Lower lobe of right lung (tissue), 2 donors: ENCODE data around the gene DUSP10. TPM values are rescaled to one million over a fixed set of nuclear protein-coding genes. Genes with fewer than 3 reads are reported as not detected.

Source experiments
- ATAC-seq, 2 donors: fragments of 200-7000 bp; cut with Tn5 transposase; one replicate each; pipeline ENCODE4 v1.9.1; 2020 to 2022; ENCODE audit warnings: mild to moderate bottlenecking in 2 of 2, moderate library complexity in 2 of 2
- DNase-seq: peaks from one replicate; pipeline ENCODE4 v3.0.0-alpha.2; 2020
- H3K27ac ChIP-seq: fragments of 200-600 bp; one replicate; pipeline ENCODE4 v1.8.0; 2022
- H3K27me3 ChIP-seq: fragments of 200-600 bp; one replicate; pipeline ENCODE4 v1.8.0; 2022; ENCODE audit warnings: low read depth
- H3K36me3 ChIP-seq: fragments of 200-600 bp; one replicate; pipeline ENCODE4 v1.8.0; 2022; ENCODE audit warnings: mild to moderate bottlenecking
- H3K4me1 ChIP-seq: fragments of 200-600 bp; one replicate; pipeline ENCODE4 v1.8.0; 2022
- H3K4me3 ChIP-seq: fragments of 200-600 bp; one replicate; pipeline ENCODE4 v1.8.0; 2022; ENCODE audit warnings: mild to moderate bottlenecking
- H3K9me3 ChIP-seq: fragments of 200-600 bp; one replicate; pipeline ENCODE4 v1.8.0; 2022
- intact Hi-C: fragments of 100-400 bp; cut with DNase I; formaldehyde crosslinking; loops from one replicate; pipeline ENCODE4 v1.11.0; 2022
- total RNA-seq: library from RNA; stranded (reverse); fragmentation: NEBNext Ultra II Directional; extraction: Animal tissue kit (Norgen Biotek cat#: 25700); gene quantifications from one replicate; pipeline ENCODE4 v1.2.1, GENCODE V29; 2021
- TF ChIP-seq, protein P1 (sequence below): fragments of 200-600 bp; IDR thresholded peaks from one replicate; pipeline ENCODE4 v1.8.0; 2022; ENCODE audit warnings: antibody characterized with exemption, mild to moderate bottlenecking
- donor health status: DM: no; HTN: yes; CAD: no; lungs with severe emphysema.

The DUSP10 gene
- total RNA-seq, 1 donor from 2014 or later = 8.7 TPM

DNA sequence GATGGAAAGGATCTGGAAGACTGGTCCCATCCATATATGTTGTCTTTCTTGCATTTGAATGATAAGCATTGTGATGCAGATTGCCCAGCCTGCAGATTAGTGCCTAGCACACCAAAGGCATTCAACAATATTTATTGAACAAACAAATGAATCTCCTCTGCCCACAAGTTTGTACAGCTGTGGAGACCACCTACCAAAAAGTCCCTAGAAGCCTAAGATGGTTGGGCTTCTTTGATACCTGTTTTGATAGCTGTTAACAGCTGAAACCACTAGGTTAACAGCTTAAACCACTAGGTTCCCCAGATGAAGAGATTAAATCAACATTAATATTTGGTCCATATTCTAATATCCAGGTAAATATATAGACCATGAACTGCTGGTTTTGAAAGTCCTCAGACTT, 9.8 kb downstream of the DUSP10 start:
- DNase-seq = no peak
- H3K4me1 ChIP-seq = peaks cover 28% of the 10 kb centered on the region
- no peak overlapping the region for H3K4me3 ChIP-seq
- peaks cover 4% of the 10 kb centered on the region for H3K36me3 ChIP-seq
- H3K27me3 ChIP-seq = no peaks in the 10 kb centered on the region
- ATAC-seq = no peak
- intact Hi-C loops = no loop called here
- TF ChIP-seq, protein P1, sequence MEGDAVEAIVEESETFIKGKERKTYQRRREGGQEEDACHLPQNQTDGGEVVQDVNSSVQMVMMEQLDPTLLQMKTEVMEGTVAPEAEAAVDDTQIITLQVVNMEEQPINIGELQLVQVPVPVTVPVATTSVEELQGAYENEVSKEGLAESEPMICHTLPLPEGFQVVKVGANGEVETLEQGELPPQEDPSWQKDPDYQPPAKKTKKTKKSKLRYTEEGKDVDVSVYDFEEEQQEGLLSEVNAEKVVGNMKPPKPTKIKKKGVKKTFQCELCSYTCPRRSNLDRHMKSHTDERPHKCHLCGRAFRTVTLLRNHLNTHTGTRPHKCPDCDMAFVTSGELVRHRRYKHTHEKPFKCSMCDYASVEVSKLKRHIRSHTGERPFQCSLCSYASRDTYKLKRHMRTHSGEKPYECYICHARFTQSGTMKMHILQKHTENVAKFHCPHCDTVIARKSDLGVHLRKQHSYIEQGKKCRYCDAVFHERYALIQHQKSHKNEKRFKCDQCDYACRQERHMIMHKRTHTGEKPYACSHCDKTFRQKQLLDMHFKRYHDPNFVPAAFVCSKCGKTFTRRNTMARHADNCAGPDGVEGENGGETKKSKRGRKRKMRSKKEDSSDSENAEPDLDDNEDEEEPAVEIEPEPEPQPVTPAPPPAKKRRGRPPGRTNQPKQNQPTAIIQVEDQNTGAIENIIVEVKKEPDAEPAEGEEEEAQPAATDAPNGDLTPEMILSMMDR = no peak
- H3K9me3 ChIP-seq = no peaks in the 10 kb centered on the region
- H3K27ac ChIP-seq = no peak overlapping the region

DNA sequence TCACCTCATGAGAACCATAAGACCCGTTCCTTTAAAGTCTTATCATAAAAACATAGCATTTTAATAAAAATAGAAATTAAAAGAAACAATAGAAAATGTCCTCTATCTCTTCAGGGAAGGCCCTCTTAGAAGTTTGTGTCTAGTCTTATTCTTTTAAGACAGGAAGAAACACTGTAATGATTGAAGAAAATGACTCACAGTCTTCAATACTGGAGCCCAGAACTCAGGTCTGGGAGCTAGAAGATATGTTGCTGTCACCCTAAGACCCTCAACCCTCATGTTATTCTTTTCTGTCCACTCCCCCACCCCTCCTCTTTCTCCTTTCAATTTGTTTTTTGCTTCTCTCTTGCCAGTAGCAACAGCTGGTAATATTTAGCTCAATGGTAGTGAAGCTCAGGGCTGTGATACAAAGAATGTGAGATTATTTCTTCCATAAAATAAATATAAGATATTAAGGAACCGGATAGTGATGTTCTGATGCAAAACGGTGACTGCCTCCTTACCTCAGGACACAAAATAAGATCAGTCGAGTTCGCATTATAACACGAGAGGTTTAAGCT, 12.0 kb downstream of the DUSP10 start:
- TF ChIP-seq, protein P1 = no peak
- H3K4me1 ChIP-seq = peaks cover 32% of the 10 kb centered on the region
- no peaks in the 10 kb centered on the region for H3K36me3 ChIP-seq
- no peak overlapping the region for H3K4me3 ChIP-seq
- intact Hi-C loops = no loop called here
- ATAC-seq (no peak), DNase-seq (no peak)
- H3K27me3 ChIP-seq = no peaks in the 10 kb centered on the region
- no peaks in the 10 kb centered on the region for H3K9me3 ChIP-seq
- H3K27ac ChIP-seq = no peak overlapping the region

DNA sequence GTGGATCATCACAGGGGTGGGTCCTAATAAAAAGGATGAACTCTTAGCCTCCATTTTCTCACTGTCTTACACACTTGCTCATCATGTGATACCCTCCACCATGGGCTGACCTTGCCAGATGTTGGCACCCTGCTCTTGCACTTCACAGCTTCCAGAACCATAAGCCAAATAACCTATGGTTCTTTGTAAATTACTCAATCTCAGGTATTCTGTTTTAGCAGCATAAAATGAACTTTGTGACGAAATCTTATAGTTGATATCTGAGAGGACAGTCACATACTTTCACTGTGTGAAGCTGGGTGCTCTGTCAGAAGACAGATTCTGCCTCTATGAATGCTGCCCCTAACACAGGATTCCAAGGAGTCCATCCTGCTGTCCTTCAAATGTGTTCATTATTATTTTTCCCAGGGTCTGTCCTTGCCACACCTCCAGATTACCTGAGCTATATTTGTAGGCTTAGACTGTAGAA, 13.8 kb downstream of the DUSP10 start:
- H3K4me1 ChIP-seq = peaks cover 24% of the 10 kb centered on the region
- H3K27me3 ChIP-seq = no peaks in the 10 kb centered on the region
- H3K4me3 ChIP-seq = no peak overlapping the region
- ATAC-seq (no peak), DNase-seq (no peak)
- TF ChIP-seq, protein P1 = no peak
- H3K9me3 ChIP-seq = no peaks in the 10 kb centered on the region
- intact Hi-C loops = no loop called here
- H3K36me3 ChIP-seq = no peaks in the 10 kb centered on the region
- H3K27ac ChIP-seq = no peak overlapping the region

DNA sequence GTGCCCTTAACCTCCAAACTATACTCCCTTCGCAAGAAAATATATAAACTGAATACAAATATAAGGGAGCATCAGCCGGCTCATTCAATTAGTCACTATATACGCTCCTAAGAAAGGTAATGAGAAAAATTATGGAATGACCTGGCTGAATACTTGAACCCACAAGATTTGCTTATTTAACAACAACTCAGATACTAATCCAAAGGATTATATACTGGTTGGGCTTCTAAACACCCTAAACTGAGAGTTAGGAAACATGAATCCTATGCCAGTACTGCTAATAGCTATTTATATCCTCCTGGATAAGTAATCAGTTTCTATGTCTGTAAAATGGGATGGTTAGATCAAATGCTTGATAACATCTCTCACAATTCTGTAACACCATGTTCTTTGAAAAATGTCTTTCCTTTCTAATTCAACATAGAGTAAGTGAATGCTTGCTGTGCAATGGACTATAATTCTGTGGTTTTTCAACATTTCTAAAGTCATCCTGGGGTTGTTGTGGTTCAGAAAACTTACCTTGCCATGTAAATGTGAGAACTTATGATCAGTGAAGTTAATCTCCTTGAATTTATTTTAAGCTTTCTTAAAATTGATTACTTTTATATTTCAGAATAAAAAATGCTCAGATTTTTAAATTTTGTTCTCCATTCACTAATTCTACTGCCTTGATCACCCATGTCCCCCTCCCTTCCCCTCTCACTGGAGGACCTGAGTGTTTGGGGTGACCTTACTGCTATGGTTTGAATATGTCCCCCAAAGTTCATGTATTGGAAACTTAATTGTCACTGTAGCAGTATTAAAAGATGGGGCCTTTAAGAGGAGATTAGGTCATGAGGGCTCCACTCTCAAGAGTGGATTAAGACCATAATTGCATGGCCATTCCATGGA, 14.5 kb downstream of the DUSP10 start:
- Histone ChIP-seq H3K4me1 (peaks cover 24% of the 10 kb centered on the region), H3K27me3 (no peaks in the 10 kb centered on the region), H3K4me3 (no peak overlapping the region), H3K36me3 (no peaks in the 10 kb centered on the region), H3K27ac (no peak overlapping the region), H3K9me3 (no peaks in the 10 kb centered on the region)
- no peak for DNase-seq
- TF ChIP-seq, protein P1 = no peak
- ATAC-seq = no peak
- intact Hi-C loops = no loop called here

DNA sequence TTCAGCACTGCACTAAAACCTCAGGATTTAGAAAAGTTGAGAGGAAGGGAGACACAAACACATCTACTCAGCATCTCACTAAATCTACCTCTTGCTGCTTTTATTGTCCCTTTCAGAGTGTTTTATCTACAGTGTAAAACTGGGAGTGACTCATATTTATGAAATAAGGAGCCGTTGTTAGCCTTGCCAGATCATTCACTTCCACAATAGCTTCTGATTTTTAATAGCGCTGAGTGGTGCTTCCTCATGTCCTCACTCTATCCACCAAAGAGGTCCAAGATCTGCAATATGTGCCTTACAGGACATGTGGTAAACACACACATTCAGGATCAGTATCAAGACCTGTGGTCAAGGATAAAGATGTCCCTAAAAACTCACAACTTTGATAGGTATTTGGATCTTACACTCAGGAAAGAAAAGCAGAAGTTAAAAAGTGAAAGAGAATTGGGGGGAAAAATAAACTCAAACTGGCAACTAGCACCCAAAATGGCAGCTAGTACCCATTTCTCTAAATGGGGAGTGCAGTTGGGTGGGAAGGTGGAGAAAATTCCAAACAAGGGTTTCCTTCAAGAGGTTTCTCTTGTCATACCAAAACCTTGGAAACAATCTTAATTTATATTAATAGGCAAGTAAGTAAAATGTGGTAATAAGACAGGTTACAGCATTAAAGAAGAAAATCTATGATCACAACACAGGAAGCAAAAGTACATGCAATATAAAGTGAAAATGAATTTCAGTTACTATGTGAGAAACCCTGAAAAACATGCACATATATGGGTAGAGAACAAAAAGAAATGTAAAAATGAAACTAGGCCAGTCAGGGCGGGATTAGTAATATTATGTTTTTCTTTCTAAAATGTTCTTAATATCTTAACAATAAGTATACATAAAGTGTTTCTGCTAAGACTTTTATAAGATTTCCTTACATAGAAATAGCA, 15.9 kb downstream of the DUSP10 start:
- no peaks in the 10 kb centered on the region for H3K36me3 ChIP-seq
- H3K27me3 ChIP-seq = no peaks in the 10 kb centered on the region
- no peak overlapping the region for H3K4me3 ChIP-seq
- H3K9me3 ChIP-seq = no peaks in the 10 kb centered on the region
- DNase-seq = no peak
- H3K4me1 ChIP-seq = peaks cover 30% of the 10 kb centered on the region
- TF ChIP-seq, protein P1 = no peak
- intact Hi-C loops = no loop called here
- peak overlapping the region; percentile 8 for H3K27ac ChIP-seq
- peak; percentile 34 to 66 for ATAC-seq
